ENCODE results near the gene TGFBR2.

The TGFBR2 gene

GRCh38 chr3:30606301-30607031 is at the start of gene TGFBR2:
Gene TGFBR2 (plus strand): TSS chr3:30606601. CDS start chr3:30606884, 283 bp downstream.
- H3K9me3 Mint-ChIP-seq, result no peaks in the 10 kb centered on the region
- H3K36me3 Mint-ChIP-seq (ENCODE audit: low read depth), result no peaks in the 10 kb centered on the region
- peaks cover 12% of the 10 kb centered on the region for H3K4me1 Mint-ChIP-seq
- peak within 1 kb of the TSS; percentile 97 for H3K4me3 Mint-ChIP-seq
- TF ChIP-seq CTCF (IDR thresholded peaks at IDR 0.05), result no peak
- peak within 1 kb of the TSS; percentile 89 for H3K27ac Mint-ChIP-seq
- H3K27me3 Mint-ChIP-seq (ENCODE audit: low read depth, poor library complexity), result peaks cover 21% of the 10 kb centered on the region
- DNase-seq, result peak; percentile 83

GRCh38 chr3:30557746-30558303 is 48.6 kb upstream of the TGFBR2 start:
- no peaks in the 10 kb centered on the region for H3K36me3 Mint-ChIP-seq (ENCODE audit: low read depth)
- no peak for DNase-seq
- no peak for TF ChIP-seq CTCF (IDR thresholded peaks at IDR 0.05)
- no peaks in the 10 kb centered on the region for H3K9me3 Mint-ChIP-seq
- peaks cover 5% of the 10 kb centered on the region for H3K4me1 Mint-ChIP-seq
- H3K27ac Mint-ChIP-seq, result no peak overlapping the region
- H3K4me3 Mint-ChIP-seq, result no peak overlapping the region
- H3K27me3 Mint-ChIP-seq (ENCODE audit: low read depth, poor library complexity), result no peaks in the 10 kb centered on the region

GRCh38 chr3:30563956-30564355 is 42.4 kb upstream of the TGFBR2 start:
- no peaks in the 10 kb centered on the region for H3K36me3 Mint-ChIP-seq (ENCODE audit: low read depth)
- H3K9me3 Mint-ChIP-seq, result no peaks in the 10 kb centered on the region
- H3K27ac Mint-ChIP-seq, result no peak overlapping the region
- no peaks in the 10 kb centered on the region for H3K4me1 Mint-ChIP-seq
- TF ChIP-seq CTCF (IDR thresholded peaks at IDR 0.05), result no peak
- DNase-seq, result no peak
- H3K27me3 Mint-ChIP-seq (ENCODE audit: low read depth, poor library complexity), result no peaks in the 10 kb centered on the region
- no peak overlapping the region for H3K4me3 Mint-ChIP-seq

- Mint-ChIP-seq H3K27me3 (ENCODE audit: low read depth, poor library complexity) (no peaks in the 10 kb centered on the region), H3K36me3 (ENCODE audit: low read depth) (no peaks in the 10 kb centered on the region), H3K4me1 (no peaks in the 10 kb centered on the region), H3K27ac (no peak overlapping the region), H3K4me3 (no peak overlapping the region), H3K9me3 (peaks cover 5% of the 10 kb centered on the region)
- no peak for TF ChIP-seq CTCF (IDR thresholded peaks at IDR 0.05)
- DNase-seq, result no peak
Observed at GRCh38 chr3:30567139-30567753, 39.2 kb upstream of the TGFBR2 start.

- H3K27ac Mint-ChIP-seq, result no peak overlapping the region
- peaks cover 6% of the 10 kb centered on the region for H3K4me1 Mint-ChIP-seq
- H3K36me3 Mint-ChIP-seq (ENCODE audit: low read depth), result no peaks in the 10 kb centered on the region
- H3K4me3 Mint-ChIP-seq, result no peak overlapping the region
- DNase-seq, result no peak
- peaks cover 7% of the 10 kb centered on the region for H3K27me3 Mint-ChIP-seq (ENCODE audit: low read depth, poor library complexity)
- TF ChIP-seq CTCF (IDR thresholded peaks at IDR 0.05), result no peak
- peaks cover 4% of the 10 kb centered on the region for H3K9me3 Mint-ChIP-seq
Observed at GRCh38 chr3:30576946-30577345, 29.5 kb upstream of the TGFBR2 start.

Measured in nephron progenitor cell (in vitro differentiated cells).